Mucosa of rectum (tissue), 2 donors: ENCODE measurements around the gene GRIK2.

Experiments used
- H3K27ac ChIP-seq, 2 donors: one replicate each; pipeline ENCODE4 v1.7.0; 2013; ENCODE audit warnings: inconsistent platforms in 2 of 2, low read depth in 2 of 2, low read length in 2 of 2
- H3K27me3 ChIP-seq, 2 donors: one replicate each; pipeline ENCODE4 v1.7.0; 2013; ENCODE audit warnings: low read length in 2 of 2; ENCODE audit not compliant: control insufficient read depth in 2 of 2, insufficient read depth in 2 of 2
- H3K36me3 ChIP-seq, 2 donors: one replicate each; pipeline ENCODE4 v1.7.0; 2013; ENCODE audit warnings: low read length in 2 of 2; ENCODE audit not compliant: control insufficient read depth in 2 of 2, insufficient read depth in 2 of 2
- H3K4me1 ChIP-seq, 2 donors: one replicate each; pipeline ENCODE4 v1.7.0; 2013; ENCODE audit warnings: low read length in 2 of 2, mild to moderate bottlenecking in 1 of 2; ENCODE audit not compliant: control insufficient read depth in 2 of 2, insufficient read depth in 2 of 2
- H3K4me3 ChIP-seq, 2 donors: one replicate each; pipeline ENCODE4 v1.7.0; 2013; ENCODE audit warnings: low read length in 2 of 2
- H3K9ac ChIP-seq, 2 donors: one replicate each; pipeline ENCODE4 v1.7.0; 2013; ENCODE audit warnings: low read length in 2 of 2, low read depth in 1 of 2, mild to moderate bottlenecking in 1 of 2
- H3K9me3 ChIP-seq, 2 donors: one replicate each; pipeline ENCODE4 v1.7.0; 2013; ENCODE audit warnings: low read length in 2 of 2; ENCODE audit not compliant: control insufficient read depth in 2 of 2
- donor health status: healthy.
- donor health status: Normal muscosa, but diverticular disease.

Gene GRIK2

DNA sequence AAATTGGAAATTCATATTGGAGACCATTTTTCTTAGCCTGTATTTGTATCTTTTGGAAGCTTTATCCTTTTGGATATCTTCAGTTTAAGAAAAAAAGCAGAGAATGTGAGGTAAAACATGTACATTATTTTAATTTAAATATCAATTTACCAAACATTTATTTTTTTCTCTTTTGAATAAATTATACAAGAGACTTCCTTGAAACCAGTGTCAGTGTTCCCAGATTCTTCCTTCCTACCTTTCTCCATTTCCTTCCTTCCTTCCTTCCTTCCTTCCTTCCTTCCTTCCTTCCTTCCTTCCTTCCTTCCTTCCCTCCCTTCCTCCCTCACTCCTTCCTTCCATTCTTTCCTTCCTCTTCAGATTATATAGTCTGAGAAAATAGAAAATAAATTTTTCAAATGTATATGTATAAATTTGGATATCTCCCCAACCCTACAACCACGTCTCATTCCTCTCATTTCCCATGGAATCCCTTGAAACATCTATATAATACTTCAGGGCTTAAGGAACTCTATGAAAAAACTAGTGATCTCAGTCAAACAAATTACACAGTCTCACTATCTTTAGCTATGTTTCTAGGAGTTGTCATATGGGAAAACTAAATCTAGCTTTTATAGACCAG, 528.4 kb downstream of the GRIK2 start:
- H3K9me3 ChIP-seq, result no peaks in the 10 kb centered on the region
- H3K4me1 ChIP-seq, result no peaks in the 10 kb centered on the region
- no peak overlapping the region for H3K4me3 ChIP-seq
- H3K9ac ChIP-seq, result no peak overlapping the region
- H3K27me3 ChIP-seq, result no peaks in the 10 kb centered on the region
- H3K27ac ChIP-seq, result no peak overlapping the region
- no peaks in the 10 kb centered on the region for H3K36me3 ChIP-seq

DNA sequence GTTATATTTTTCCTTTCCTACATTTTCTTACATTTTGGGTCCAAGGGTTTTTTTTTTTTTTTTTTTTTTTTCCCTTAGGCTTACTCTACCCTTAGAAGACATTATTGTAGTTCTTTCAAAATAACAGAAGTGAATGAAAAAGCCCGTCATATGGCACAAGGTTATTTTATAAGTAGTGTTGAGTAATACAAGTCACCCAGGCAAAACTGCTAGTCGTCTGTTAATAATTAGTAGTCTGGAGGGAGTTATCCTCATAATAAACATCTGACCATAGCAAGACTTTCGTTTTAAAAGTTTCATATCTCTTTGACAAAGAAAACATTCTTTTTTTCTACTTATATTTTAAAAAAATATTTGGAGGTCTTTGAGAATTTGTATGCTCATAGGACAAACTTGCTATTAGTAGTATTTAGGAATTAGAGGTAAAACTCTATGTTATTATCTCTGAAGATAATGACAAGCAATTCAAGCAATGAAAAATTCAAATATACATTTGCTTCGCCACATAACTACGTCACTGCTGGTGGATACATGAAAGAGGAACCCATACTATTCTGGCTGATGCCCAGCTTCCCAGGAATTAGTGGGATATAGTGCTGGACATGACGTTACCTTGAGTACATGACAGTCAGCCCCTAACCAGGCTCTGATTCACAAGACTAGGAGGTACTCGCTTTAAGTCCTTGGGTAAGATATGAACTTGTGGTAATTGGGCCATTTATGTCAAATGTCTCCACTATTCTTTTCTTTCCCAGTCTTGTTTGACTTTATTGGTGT, 532.8 kb downstream of the GRIK2 start:
- H3K9ac ChIP-seq, result no peak overlapping the region
- no peaks in the 10 kb centered on the region for H3K9me3 ChIP-seq
- no peak overlapping the region for H3K4me3 ChIP-seq
- H3K36me3 ChIP-seq, result no peaks in the 10 kb centered on the region
- H3K27ac ChIP-seq, result no peak overlapping the region
- H3K4me1 ChIP-seq, result no peaks in the 10 kb centered on the region
- H3K27me3 ChIP-seq, result no peaks in the 10 kb centered on the region

DNA sequence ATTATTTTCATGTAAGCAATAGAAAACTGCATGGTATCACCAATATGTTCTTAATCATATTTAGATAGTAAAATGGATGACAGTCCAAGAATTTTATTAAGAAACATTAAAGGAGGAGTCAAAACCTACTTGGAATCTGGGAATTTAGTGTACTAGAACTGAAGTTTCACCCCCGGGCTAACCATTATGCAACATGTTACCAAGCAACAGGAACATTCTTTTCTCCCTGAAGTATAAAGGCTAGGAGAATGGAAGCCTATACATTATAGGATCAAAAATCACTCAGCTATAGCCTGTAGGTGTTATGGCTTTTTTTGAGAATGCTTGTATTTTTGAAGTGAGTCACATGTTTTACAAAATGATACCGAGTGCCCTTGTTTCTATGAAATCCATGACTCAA, 538.3 kb downstream of the GRIK2 start:
- no peaks in the 10 kb centered on the region for H3K36me3 ChIP-seq
- H3K9ac ChIP-seq, result no peak overlapping the region
- H3K4me1 ChIP-seq, result no peaks in the 10 kb centered on the region
- H3K9me3 ChIP-seq, result no peaks in the 10 kb centered on the region
- H3K4me3 ChIP-seq, result no peak overlapping the region
- H3K27ac ChIP-seq, result no peak overlapping the region
- no peaks in the 10 kb centered on the region for H3K27me3 ChIP-seq

DNA sequence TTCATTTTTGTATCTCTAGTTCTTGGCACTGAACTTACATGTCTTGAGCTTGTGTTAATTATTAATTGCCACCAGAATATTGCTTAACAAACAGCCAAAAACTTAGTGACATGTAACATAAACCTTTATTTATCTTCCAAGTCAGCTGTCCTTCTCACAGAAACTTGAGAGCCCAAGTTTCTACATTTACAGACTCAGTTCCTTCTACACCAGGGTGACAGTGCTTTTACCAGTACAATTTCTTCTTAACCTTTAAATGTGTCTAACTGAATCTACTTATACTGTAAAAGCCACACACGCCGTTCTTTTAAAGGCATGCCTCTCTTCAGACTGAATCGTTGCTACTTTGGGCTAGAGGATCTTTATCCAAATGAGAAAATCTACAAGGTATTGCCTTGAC, 539.2 kb downstream of the GRIK2 start:
- no peaks in the 10 kb centered on the region for H3K4me1 ChIP-seq
- H3K4me3 ChIP-seq, result no peak overlapping the region
- no peaks in the 10 kb centered on the region for H3K27me3 ChIP-seq
- H3K36me3 ChIP-seq, result no peaks in the 10 kb centered on the region
- H3K27ac ChIP-seq, result no peak overlapping the region
- H3K9me3 ChIP-seq, result no peaks in the 10 kb centered on the region
- H3K9ac ChIP-seq, result no peak overlapping the region

DNA sequence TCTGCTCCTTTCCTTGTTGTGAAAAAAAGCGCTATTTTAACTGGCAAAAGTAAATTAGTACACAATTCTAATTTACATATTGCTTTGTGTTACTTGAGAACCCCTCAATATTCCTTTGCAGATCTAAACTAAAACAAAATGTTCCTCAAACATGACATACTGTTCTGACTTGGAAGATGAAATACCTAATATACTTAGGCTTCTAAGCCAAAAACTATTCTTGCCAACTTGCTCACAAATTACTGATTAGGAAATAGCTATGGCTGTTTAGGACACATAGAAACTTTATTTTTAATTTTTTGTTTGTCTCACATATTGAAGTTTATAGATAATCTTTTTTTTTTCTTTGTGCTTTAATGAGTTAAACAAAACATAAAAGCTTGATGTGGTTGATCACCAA, 542.2 kb downstream of the GRIK2 start:
- Histone ChIP-seq H3K36me3 (no peaks in the 10 kb centered on the region), H3K4me3 (no peak overlapping the region), H3K9ac (no peak overlapping the region), H3K27ac (no peak overlapping the region), H3K9me3 (no peaks in the 10 kb centered on the region), H3K27me3 (no peaks in the 10 kb centered on the region), H3K4me1 (no peaks in the 10 kb centered on the region)

DNA sequence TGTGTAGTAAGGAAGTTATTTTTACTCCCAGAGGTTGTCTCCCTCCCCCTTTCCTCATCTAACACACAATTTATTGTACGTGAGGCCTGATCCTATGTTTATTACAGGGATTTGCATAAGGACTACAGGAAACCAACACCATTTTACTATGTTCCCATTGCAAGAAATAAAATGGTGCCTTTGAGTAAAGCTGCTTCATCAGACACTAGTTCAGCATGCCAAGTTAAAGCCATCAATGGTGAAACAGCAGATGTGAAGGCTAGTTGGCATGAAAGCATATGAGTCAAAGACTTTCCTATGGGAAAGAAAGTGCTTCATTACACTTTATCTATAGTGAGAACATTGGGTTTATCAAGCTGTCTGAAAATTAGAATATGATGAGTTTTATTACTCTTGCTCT, 543.0 kb downstream of the GRIK2 start:
- Histone ChIP-seq H3K4me3 (no peak overlapping the region), H3K4me1 (no peaks in the 10 kb centered on the region), H3K9me3 (no peaks in the 10 kb centered on the region), H3K27me3 (no peaks in the 10 kb centered on the region), H3K36me3 (no peaks in the 10 kb centered on the region), H3K9ac (no peak overlapping the region), H3K27ac (no peak overlapping the region)

DNA sequence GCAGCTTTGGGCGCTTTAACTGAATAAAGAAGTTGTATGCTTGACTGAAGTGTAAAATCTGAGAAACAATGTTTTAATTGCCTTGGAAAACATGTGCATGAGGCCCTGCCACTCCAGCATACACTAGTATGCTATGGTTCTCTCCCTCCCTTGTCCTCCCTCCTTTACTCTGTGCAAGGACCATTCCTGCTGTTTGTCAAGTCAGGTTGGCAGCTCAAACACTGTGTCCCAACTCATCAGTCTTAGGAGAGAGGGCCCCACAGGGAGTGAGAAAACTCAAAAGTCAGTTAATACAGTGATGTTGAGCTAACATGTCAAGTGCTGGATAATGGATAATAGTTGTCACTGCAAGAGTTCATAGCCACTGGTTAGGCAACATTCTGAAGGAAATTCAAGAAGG, 543.6 kb downstream of the GRIK2 start:
- Histone ChIP-seq H3K9ac (no peak overlapping the region), H3K9me3 (no peaks in the 10 kb centered on the region), H3K27ac (no peak overlapping the region), H3K4me3 (no peak overlapping the region), H3K4me1 (no peaks in the 10 kb centered on the region), H3K27me3 (no peaks in the 10 kb centered on the region), H3K36me3 (no peaks in the 10 kb centered on the region)

DNA sequence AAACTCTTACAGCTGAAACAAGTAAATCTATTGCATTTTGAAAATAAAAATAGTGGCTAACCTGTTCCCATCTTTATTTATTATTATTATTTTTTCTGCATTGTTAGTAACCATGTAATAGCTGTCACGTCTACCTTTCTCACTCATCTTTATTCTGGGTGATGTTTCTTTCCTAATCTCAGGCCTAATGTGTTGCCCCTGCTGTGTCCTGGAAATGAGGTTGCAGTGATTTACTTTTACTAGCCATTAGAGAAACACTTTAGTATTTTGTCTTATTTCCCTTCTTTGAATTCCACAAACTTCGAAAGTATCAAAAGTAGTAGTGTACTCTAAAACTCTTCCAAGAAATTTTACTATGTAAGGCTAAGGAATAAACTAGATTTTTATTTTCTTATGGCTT, 546.9 kb downstream of the GRIK2 start:
- H3K36me3 ChIP-seq, result no peaks in the 10 kb centered on the region
- H3K4me3 ChIP-seq, result no peak overlapping the region
- no peaks in the 10 kb centered on the region for H3K27me3 ChIP-seq
- H3K9me3 ChIP-seq, result no peaks in the 10 kb centered on the region
- no peak overlapping the region for H3K27ac ChIP-seq
- H3K9ac ChIP-seq, result no peak overlapping the region
- no peaks in the 10 kb centered on the region for H3K4me1 ChIP-seq

DNA sequence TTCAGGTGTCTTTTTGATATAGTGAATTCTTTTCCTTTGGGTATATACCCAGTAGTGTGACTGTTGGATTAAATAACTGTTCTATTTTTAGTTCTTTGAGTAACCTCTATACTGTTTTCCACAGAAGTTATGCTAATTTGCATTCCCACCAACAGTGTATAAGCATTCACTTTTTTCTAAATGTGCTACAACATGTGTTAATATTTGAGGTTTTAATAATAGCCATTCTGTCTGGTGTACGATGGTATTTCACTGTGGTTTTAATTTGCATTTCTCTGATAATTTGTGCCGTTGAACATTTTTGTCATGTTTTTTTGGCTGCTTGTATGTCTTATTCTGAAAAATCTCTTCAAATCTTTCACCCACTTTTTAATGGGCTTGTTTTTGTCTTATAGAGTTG, 563.5 kb downstream of the GRIK2 start:
- no peaks in the 10 kb centered on the region for H3K9me3 ChIP-seq
- H3K27me3 ChIP-seq, result no peaks in the 10 kb centered on the region
- no peaks in the 10 kb centered on the region for H3K36me3 ChIP-seq
- H3K27ac ChIP-seq, result no peak overlapping the region
- no peaks in the 10 kb centered on the region for H3K4me1 ChIP-seq
- no peak overlapping the region for H3K9ac ChIP-seq
- H3K4me3 ChIP-seq, result no peak overlapping the region

DNA sequence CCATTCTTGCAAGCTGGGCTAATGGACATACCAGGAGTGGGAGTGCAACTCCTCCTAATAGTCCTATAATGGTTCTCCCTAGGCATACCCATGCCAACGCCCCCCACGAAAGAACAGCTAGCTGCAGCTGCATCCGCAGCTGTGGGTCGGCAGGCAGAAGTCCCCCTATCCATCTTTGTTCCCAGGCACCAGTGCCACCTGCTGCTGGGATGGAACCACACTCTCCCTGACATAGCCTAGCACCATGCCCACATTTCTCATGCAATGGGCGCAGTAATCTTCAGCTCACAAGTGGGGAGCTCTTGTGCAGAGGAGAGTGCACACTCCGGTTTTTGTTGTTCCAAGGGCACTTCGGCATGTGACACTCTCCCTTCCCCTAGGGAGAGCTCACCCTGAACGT, 567.8 kb downstream of the GRIK2 start:
- Histone ChIP-seq H3K27me3 (no peaks in the 10 kb centered on the region), H3K27ac (no peak overlapping the region), H3K36me3 (no peaks in the 10 kb centered on the region), H3K4me1 (no peaks in the 10 kb centered on the region), H3K9ac (no peak overlapping the region), H3K9me3 (no peaks in the 10 kb centered on the region), H3K4me3 (no peak overlapping the region)
